ENCODE data around the gene NOP9.
"Not testable (repeated sequence)": the region's sequence is repeated elsewhere in the genome, so short reads cannot be mapped to it uniquely, and the experiment has no call there.

The NOP9 gene

DNA sequence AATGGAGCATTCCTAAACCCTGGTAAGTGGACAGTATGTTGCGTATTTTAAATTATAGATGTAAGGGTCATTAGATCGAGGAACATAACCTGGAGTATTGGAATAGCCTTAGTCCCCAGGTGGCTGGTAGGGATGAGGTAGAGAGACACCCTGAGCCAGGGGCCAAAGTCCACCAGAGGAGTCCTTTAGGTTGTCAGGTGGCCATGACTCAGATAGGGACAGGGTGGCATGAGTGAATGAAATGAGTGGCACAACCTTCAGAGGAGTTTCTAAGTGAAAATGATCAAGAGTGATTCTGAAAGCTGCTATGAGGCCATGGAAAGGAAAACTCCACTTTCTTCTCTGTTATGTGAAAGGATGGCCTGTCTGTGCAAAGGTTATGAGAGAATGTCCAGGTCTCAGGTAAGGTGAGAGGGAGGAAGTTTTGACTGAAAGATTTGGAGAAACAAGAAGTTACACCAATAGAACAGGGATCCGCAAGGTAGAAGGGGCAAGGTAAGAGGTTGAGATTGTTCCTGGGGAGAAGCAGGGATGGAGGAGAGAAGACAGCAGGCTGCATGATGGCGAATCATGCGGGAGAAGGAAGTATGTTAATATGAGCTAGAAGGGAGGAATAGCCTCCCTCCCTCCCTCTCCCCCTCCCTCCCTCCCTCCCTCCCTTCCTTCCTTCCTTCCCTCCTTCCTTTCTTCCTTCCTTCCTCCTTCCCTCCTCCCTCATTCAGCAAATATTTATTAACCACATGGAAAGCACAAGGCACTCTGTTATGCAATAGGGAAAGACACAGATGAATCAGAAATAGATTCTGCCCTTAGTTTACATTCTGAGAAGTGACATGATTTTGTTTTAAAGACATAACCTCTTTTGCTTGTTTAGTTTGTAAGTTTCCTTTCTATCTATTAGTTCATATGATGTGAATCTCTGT lies 54.2 kb downstream of the NOP9 start:
- Histone ChIP-seq H3K27me3 (ENCODE audit: control insufficient read depth, insufficient read depth, low read length, poor library complexity, severe bottlenecking) (peaks cover 40% of the 10 kb centered on the region), H3K36me3 (ENCODE audit: control insufficient read depth, insufficient read depth, low read length) (no peaks in the 10 kb centered on the region), H3K4me3 (ENCODE audit: insufficient read depth, low read depth, low read length) (no peak overlapping the region), H3K27ac (ENCODE audit: insufficient read depth, low read depth, low read length, poor library complexity, severe bottlenecking) (no peak overlapping the region), H3K9me3 (ENCODE audit: control insufficient read depth, low read length) (no peaks in the 10 kb centered on the region), H3K4me1 (ENCODE audit: control insufficient read depth, insufficient read depth, low read length) (no peaks in the 10 kb centered on the region)
- WGBS, 2 experiments, result 91 to 94% methylated on average over 3 of the region's 5 CpGs

DNA sequence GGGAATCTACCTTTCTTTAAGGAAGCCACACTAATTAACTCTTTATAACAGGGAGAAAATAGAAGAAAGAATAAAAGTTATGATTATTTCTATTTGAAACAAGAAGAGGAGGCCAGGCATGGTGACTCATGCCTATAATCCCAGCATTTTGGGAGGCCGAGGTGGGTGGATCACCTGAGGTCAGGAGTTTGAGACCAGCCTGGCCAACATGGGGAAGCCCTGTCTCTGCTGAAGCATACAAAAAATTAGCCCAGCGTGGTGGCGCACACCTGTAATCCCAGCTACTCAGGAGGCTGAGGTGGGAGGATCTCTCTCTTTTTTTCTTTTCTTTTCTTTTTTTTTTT lies 54.8 kb downstream of the NOP9 start:
- not testable (repeated sequence) for H3K9me3 ChIP-seq (ENCODE audit: control insufficient read depth, low read length); H3K27ac ChIP-seq (ENCODE audit: insufficient read depth, low read depth, low read length, poor library complexity, severe bottlenecking); H3K4me3 ChIP-seq (ENCODE audit: insufficient read depth, low read depth, low read length); H3K36me3 ChIP-seq (ENCODE audit: control insufficient read depth, insufficient read depth, low read length); H3K4me1 ChIP-seq (ENCODE audit: control insufficient read depth, insufficient read depth, low read length)
- peaks cover 37% of the 10 kb centered on the region for H3K27me3 ChIP-seq (ENCODE audit: control insufficient read depth, insufficient read depth, low read length, poor library complexity, severe bottlenecking)
- 79 to 92% methylated on average over 2 to 3 of the region's 3 CpGs for WGBS, 2 experiments

DNA sequence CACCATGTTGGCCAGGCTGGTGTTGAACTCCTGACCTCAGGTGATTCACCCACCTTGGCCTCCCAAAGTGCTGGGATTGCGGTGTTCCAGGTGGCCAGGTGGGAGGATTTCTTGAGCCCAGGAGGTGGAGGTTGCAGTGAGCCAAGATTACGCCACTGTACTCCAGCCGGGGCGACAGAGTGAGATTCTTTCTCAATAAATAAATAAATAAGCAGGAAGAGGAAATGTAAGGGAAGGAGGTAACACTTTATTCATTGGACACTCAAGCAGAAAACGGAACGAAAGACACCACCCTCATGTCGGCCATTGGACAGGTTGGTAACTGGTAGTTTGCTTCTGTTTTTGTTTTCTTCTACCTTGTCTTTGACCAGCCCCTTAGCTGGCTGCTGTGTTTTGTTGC lies 55.4 kb downstream of the NOP9 start:
- no peak overlapping the region for H3K4me3 ChIP-seq (ENCODE audit: insufficient read depth, low read depth, low read length)
- WGBS, 2 experiments, result 88 to 94% methylated on average over 7 of the region's 7 CpGs
- peaks cover 31% of the 10 kb centered on the region for H3K27me3 ChIP-seq (ENCODE audit: control insufficient read depth, insufficient read depth, low read length, poor library complexity, severe bottlenecking)
- no peaks in the 10 kb centered on the region for H3K9me3 ChIP-seq (ENCODE audit: control insufficient read depth, low read length)
- H3K27ac ChIP-seq (ENCODE audit: insufficient read depth, low read depth, low read length, poor library complexity, severe bottlenecking), result no peak overlapping the region
- no peaks in the 10 kb centered on the region for H3K36me3 ChIP-seq (ENCODE audit: control insufficient read depth, insufficient read depth, low read length)
- H3K4me1 ChIP-seq (ENCODE audit: control insufficient read depth, insufficient read depth, low read length), result no peaks in the 10 kb centered on the region

DNA sequence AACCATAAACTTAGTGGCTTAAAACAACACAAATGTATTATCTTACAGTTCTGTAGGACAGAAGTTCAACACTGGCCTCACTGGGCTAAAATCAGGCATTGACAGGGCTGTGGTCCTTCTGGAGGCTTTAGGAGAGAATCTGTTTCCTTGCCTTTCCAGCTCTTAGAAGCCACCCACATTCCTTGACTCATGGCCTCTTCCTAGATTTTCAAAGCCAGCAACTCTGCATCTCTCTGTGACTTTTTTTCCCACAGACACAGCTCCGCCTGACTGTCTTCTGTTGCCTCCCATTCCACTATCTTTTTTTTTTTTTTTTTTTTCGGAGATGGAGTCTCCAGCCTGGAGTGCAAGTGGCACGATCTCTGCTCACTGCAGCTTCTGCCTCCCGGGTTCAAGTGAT lies 56.6 kb downstream of the NOP9 start:
- H3K4me1 ChIP-seq (ENCODE audit: control insufficient read depth, insufficient read depth, low read length), result no peaks in the 10 kb centered on the region
- H3K4me3 ChIP-seq (ENCODE audit: insufficient read depth, low read depth, low read length), result no peak overlapping the region
- H3K27me3 ChIP-seq (ENCODE audit: control insufficient read depth, insufficient read depth, low read length, poor library complexity, severe bottlenecking), result peaks cover 27% of the 10 kb centered on the region
- WGBS, 2 experiments, result 73 to 88% methylated on average over 4 of the region's 4 CpGs
- H3K36me3 ChIP-seq (ENCODE audit: control insufficient read depth, insufficient read depth, low read length), result no peaks in the 10 kb centered on the region
- H3K9me3 ChIP-seq (ENCODE audit: control insufficient read depth, low read length), result no peaks in the 10 kb centered on the region
- H3K27ac ChIP-seq (ENCODE audit: insufficient read depth, low read depth, low read length, poor library complexity, severe bottlenecking), result no peak overlapping the region
